Measurements from ENCODE around the gene KCNJ6. TPM values are rescaled to one million over a fixed set of nuclear protein-coding genes. Genes with fewer than 3 reads are reported as not detected.

KCNJ6 gene
- total RNA-seq, 1 experiment from 2014 or later = 1.2 TPM

DNA sequence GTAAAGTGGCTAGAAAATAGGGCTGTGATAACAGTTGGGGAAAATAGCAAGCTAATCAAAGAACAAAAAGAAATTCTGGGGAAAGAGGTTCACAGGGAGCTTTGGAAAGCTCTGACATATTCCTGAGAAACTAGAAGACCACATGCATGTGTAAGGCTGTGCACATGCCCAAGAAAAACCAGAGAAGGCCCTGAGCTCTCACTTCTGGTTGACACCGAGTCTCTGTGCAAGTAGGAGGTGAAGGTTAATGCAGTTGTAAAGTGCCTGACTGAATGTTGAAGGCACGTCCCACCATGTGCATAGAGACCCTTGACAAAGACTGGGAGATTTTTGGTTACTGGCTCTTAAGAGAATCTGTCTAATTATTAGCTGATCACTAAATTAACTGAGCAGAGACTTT lies 288.7 kb downstream of the KCNJ6 start:
- Histone ChIP-seq H2BK12ac (ENCODE audit: insufficient read length, low read depth, low read length) (no peak overlapping the region), H4K20me1 (ENCODE audit: control insufficient read depth, insufficient read depth, insufficient read length) (no peaks in the 10 kb centered on the region), H2BK5ac (ENCODE audit: insufficient read length, low read length) (no peak overlapping the region), H3K79me2 (ENCODE audit: insufficient read depth, low read length) (no peaks in the 10 kb centered on the region), H2AK5ac (ENCODE audit: insufficient read length, low read length) (no peak overlapping the region), H3K23me2 (ENCODE audit: insufficient read length, low read depth, low read length, poor library complexity, severe bottlenecking) (no peaks in the 10 kb centered on the region), H3K4me1 (ENCODE audit: insufficient read depth, low read length) (peaks cover 13% of the 10 kb centered on the region; the same call in 1 of the 2 replicates), H3T11ph (ENCODE audit: low read length) (no peak overlapping the region), H4K5ac (ENCODE audit: insufficient read length, low read depth, low read length) (no peak overlapping the region), H2AFZ (ENCODE audit: low read length) (no peak overlapping the region), H2BK20ac (ENCODE audit: low read depth, low read length, poor library complexity, severe bottlenecking) (no peak overlapping the region), H3K4ac (ENCODE audit: low read depth, low read length) (no peak overlapping the region), H3K27ac (ENCODE audit: insufficient read length, low read depth, low read length) (no peak overlapping the region), H3K9me3 (ENCODE audit: control insufficient read depth, low read depth, low read length) (no peaks in the 10 kb centered on the region), H4K91ac (ENCODE audit: insufficient read length, low read depth, low read length) (no peak overlapping the region), H3K4me2 (ENCODE audit: insufficient read depth, insufficient read length, low read length) (no peak overlapping the region), H3K18ac (ENCODE audit: insufficient read length, low read depth, low read length) (no peak overlapping the region), H3K9ac (ENCODE audit: extremely low read depth, insufficient read length, low read length) (no peak overlapping the region), H2BK120ac (ENCODE audit: low read depth, low read length, poor library complexity, severe bottlenecking) (no peak overlapping the region), H3K27me3 (ENCODE audit: insufficient read depth, low read length) (no peaks in the 10 kb centered on the region), H3K79me1 (ENCODE audit: insufficient read depth, low read depth, low read length, poor library complexity, severe bottlenecking) (no peaks in the 10 kb centered on the region), H3K14ac (ENCODE audit: insufficient read depth, low read length) (no peak overlapping the region), H3K56ac (ENCODE audit: insufficient read length, low read depth, low read length) (no peak overlapping the region), H3K23ac (ENCODE audit: insufficient read length, low read depth, low read length) (no peak overlapping the region), H4K8ac (replicated peaks; ENCODE audit: insufficient read length, low read depth, low read length) (no peak overlapping the region), H2BK15ac (ENCODE audit: low read depth, low read length) (no peak overlapping the region)
- Mint-ChIP-seq H3K4me3 (no peak overlapping the region), H3K9me3 (peaks cover 14 to 17% of the 10 kb centered on the region in 2 experiments), H3K27ac (peak overlapping the region in 1 of 3 experiments; percentile 20; a peak in 2 of 7 replicates), H3K4me1 (peaks cover 56 to 57% of the 10 kb centered on the region in 2 experiments), H3K27me3 (ENCODE audit: low read depth) (no peaks in the 10 kb centered on the region; the same call in 1 of the 2 replicates), H3K36me3 (ENCODE audit: insufficient read depth in 1 of 3, low read depth in 3 of 3) (peaks cover 4 to 26% (median 9%) of the 10 kb centered on the region in 3 experiments; a peak in 5 of 7 replicates)
- TF ChIP-seq, protein P1, sequence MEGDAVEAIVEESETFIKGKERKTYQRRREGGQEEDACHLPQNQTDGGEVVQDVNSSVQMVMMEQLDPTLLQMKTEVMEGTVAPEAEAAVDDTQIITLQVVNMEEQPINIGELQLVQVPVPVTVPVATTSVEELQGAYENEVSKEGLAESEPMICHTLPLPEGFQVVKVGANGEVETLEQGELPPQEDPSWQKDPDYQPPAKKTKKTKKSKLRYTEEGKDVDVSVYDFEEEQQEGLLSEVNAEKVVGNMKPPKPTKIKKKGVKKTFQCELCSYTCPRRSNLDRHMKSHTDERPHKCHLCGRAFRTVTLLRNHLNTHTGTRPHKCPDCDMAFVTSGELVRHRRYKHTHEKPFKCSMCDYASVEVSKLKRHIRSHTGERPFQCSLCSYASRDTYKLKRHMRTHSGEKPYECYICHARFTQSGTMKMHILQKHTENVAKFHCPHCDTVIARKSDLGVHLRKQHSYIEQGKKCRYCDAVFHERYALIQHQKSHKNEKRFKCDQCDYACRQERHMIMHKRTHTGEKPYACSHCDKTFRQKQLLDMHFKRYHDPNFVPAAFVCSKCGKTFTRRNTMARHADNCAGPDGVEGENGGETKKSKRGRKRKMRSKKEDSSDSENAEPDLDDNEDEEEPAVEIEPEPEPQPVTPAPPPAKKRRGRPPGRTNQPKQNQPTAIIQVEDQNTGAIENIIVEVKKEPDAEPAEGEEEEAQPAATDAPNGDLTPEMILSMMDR (conservative IDR thresholded peaks at IDR 0.05) = no peak
- no CpG with 5 or more reads among the region's 2 CpGs for WGBS (ENCODE audit: extremely low coverage, insufficient read length, low lambda C conversion rate)
- DNase-seq = no peak

All from H9 (cell line).